Prostate gland (tissue), 2 donors: Measurements from ENCODE around the gene MITF.

Experiments
- POLR2A ChIP-seq: fragments of 450-650 bp; IDR thresholded peaks from one replicate; pipeline ENCODE4 v1.6.1; 2016; ENCODE audit warnings: antibody characterized with exemption, mild to moderate bottlenecking
- POLR2AphosphoS5 ChIP-seq: sonication (generic); formaldehyde crosslinking; IDR thresholded peaks from one replicate; pipeline ENCODE4 v1.6.1; 2017; ENCODE audit warnings: antibody characterized with exemption
- TF ChIP-seq, protein P1 (sequence below), 4 experiments: fragments of 200-600 bp in 2 of 4; fragments of 450-650 bp in 2 of 4; sonication (generic) in 2 of 4; IDR thresholded peaks; 1 replicate in 3 of 4; 2 replicates in 1 of 4; pipeline ENCODE4 v1.5.1; 2016 to 2019; ENCODE audit warnings: antibody characterized with exemption in 4 of 4, mild to moderate bottlenecking in 2 of 4, moderate library complexity in 2 of 4

DNA sequence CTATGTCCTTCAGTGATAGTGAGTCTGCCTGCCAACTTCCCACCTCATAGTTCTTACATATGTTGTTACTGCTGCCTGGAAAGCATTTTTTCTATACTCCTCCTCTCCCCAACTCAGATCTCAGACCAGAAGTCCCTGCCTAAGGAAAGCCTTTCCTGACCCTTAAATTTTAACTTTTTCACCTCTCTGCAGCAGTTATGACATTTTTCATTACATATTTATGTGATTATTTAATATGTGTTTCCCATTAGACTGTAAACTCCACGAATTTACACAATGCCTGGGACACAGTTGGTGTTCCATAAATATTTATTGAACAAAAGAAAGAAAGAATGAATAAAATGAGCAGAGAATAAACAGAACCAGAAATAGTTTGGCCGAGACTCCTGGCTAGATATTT, 125.5 kb downstream of the MITF start:
- TF ChIP-seq, protein P1, sequence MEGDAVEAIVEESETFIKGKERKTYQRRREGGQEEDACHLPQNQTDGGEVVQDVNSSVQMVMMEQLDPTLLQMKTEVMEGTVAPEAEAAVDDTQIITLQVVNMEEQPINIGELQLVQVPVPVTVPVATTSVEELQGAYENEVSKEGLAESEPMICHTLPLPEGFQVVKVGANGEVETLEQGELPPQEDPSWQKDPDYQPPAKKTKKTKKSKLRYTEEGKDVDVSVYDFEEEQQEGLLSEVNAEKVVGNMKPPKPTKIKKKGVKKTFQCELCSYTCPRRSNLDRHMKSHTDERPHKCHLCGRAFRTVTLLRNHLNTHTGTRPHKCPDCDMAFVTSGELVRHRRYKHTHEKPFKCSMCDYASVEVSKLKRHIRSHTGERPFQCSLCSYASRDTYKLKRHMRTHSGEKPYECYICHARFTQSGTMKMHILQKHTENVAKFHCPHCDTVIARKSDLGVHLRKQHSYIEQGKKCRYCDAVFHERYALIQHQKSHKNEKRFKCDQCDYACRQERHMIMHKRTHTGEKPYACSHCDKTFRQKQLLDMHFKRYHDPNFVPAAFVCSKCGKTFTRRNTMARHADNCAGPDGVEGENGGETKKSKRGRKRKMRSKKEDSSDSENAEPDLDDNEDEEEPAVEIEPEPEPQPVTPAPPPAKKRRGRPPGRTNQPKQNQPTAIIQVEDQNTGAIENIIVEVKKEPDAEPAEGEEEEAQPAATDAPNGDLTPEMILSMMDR (IDR thresholded peaks at IDR 0.05): no peak
- TF ChIP-seq POLR2A (no peak), POLR2AphosphoS5 (no peak)
